ENCODE data around the gene CRYBB3. TPM values are rescaled to one million over a fixed set of nuclear protein-coding genes. Genes with fewer than 3 reads are reported as not detected.

CRYBB3 gene
- total and polyA plus RNA-seq, 2 of the 13 experiments (the other 11 are each of a cell fraction or from before 2014, with no cell fraction given), result 0.18 to 0.28 TPM

- TF ChIP-seq AKNA (CRISPR knock-in tag; IDR thresholded peaks at IDR 0.05; ENCODE audit: borderline replicate concordance) (no peak), ZNF547 (CRISPR knock-in tag; IDR thresholded peaks at IDR 0.05) (0 out of 2 replicates have a peak, but pooled peaks have one; percentile 50), RAD21 (CRISPR knock-in tag; IDR thresholded peaks at IDR 0.05) (peak; percentile 95), ZNF574 (CRISPR knock-in tag; IDR thresholded peaks at IDR 0.05) (peak; percentile 52; the same call in 1 of the 2 replicates), PHF20 (CRISPR knock-in tag; IDR thresholded peaks at IDR 0.05) (no peak), ZNF576 (CRISPR knock-in tag; IDR thresholded peaks at IDR 0.05) (peak; percentile 95; the same call in 1 of the 2 replicates), PBX3 (CRISPR knock-in tag; IDR thresholded peaks at IDR 0.05; ENCODE audit: borderline replicate concordance) (peak; percentile 85; the same call in 1 of the 2 replicates), HMGXB4 (CRISPR knock-in tag; IDR thresholded peaks at IDR 0.05; ENCODE audit: borderline replicate concordance in 1 of 2, low read depth in 1 of 2) (peak; percentile 43 to 50; a peak in 1 of 4 replicates), HOXA3 (CRISPR knock-in tag; IDR thresholded peaks at IDR 0.05) (peak; percentile 50; the same call in 1 of the 2 replicates), YY1 (IDR thresholded peaks at IDR 0.05; ENCODE audit: insufficient read depth, insufficient replicate concordance, low read depth, low read length) (peak; percentile 42), ZFX (CRISPR knock-in tag; IDR thresholded peaks at IDR 0.05; ENCODE audit: low read depth) (0 out of 2 replicates have a peak, but pooled peaks have one; percentile 14), MYC (CRISPR knock-in tag; IDR thresholded peaks at IDR 0.05; ENCODE audit: borderline replicate concordance) (peak; percentile 34; the same call in 1 of the 2 replicates), NRL (CRISPR knock-in tag; IDR thresholded peaks at IDR 0.05; ENCODE audit: borderline replicate concordance) (peak; percentile 79; the same call in 1 of the 2 replicates), SP5 (CRISPR knock-in tag; IDR thresholded peaks at IDR 0.05; ENCODE audit: borderline replicate concordance, low read depth) (no peak), ZNF274 (CRISPR knock-in tag; IDR thresholded peaks at IDR 0.05) (0 out of 2 replicates have a peak, but pooled peaks have one; percentile 32), NR3C1 (CRISPR knock-in tag; IDR thresholded peaks at IDR 0.05) (no peak)
These were observed 36.1 kb downstream of the CRYBB3 start (continued) for GRCh38 chr22:25235547-25236290.

Data from HepG2 (cell line).